Smooth muscle cell (in vitro differentiated cells): Measurements from ENCODE around the gene HNRNPM. TPM values are rescaled to one million over a fixed set of nuclear protein-coding genes. Genes with fewer than 3 reads are reported as not detected.

ENCODE experiments used
- DNase-seq: peaks from one replicate; lab custom pipeline; 2025; ENCODE audit not compliant: unreplicated experiment; lab: John Stamatoyannopoulos, UW
- H2AFZ ChIP-seq: fragments of 200-600 bp; sonication (generic); 2 replicates; pipeline ENCODE4 v1.6.0; 2016; ENCODE audit warnings: antibody characterized with exemption, low read depth, mild to moderate bottlenecking
- H3F3A ChIP-seq: fragments of 200-600 bp; sonication (generic); 2 replicates; pipeline ENCODE4 v1.6.0; 2017; ENCODE audit warnings: antibody characterized with exemption, low read depth
- H3K27ac ChIP-seq: fragments of 200-600 bp; sonication (generic); 2 replicates; pipeline ENCODE4 v1.5.1; 2016; ENCODE audit warnings: low read depth, mild to moderate bottlenecking
- H3K27me3 ChIP-seq: fragments of 200-600 bp; sonication (generic); 2 replicates; pipeline ENCODE4 v1.6.1; 2016; ENCODE audit warnings: low read depth, mild to moderate bottlenecking
- H3K36me3 ChIP-seq: fragments of 200-600 bp; sonication (generic); 2 replicates; pipeline ENCODE4 v1.5.1; 2016; ENCODE audit warnings: low read depth
- H3K4me1 ChIP-seq: fragments of 200-600 bp; sonication (generic); 2 replicates; pipeline ENCODE4 v1.5.1; 2016; ENCODE audit warnings: low read depth
- H3K4me2 ChIP-seq: fragments of 200-600 bp; sonication (generic); 2 replicates; pipeline ENCODE4 v1.6.0; 2016; ENCODE audit warnings: mild to moderate bottlenecking
- H3K4me3 ChIP-seq: fragments of 200-600 bp; sonication (generic); 2 replicates; pipeline ENCODE4 v1.5.1; 2016; ENCODE audit warnings: mild to moderate bottlenecking
- H3K79me2 ChIP-seq: fragments of 200-600 bp; sonication (generic); 2 replicates; pipeline ENCODE4 v1.6.0; 2016; ENCODE audit warnings: low read depth, mild to moderate bottlenecking
- H3K9ac ChIP-seq: fragments of 200-600 bp; sonication (generic); 2 replicates; pipeline ENCODE4 v1.6.0; 2016; ENCODE audit warnings: low read depth
- H3K9me3 ChIP-seq: fragments of 200-600 bp; sonication (generic); replicated peaks from 2 replicates; pipeline ENCODE4 v1.5.1; 2016; ENCODE audit warnings: low read depth
- H4K20me1 ChIP-seq: fragments of 200-600 bp; sonication (generic); 2 replicates; pipeline ENCODE4 v1.6.0; 2016; ENCODE audit warnings: low read depth
- CTCF ChIP-seq: fragments of 200-600 bp; sonication (generic); IDR thresholded peaks from 2 replicates; pipeline ENCODE4 v1.5.1; 2017; ENCODE audit warnings: borderline replicate concordance, mild to moderate bottlenecking, antibody characterized with exemption; ENCODE audit not compliant: insufficient read depth, poor library complexity, severe bottlenecking
- WGBS: methylation state at CpG from one replicate; pipeline ENCODE4 v1.1.7; 2016; ENCODE audit warnings: low lambda C conversion rate; 5-methylcytosine and 5-hydroxymethylcytosine counted together
- polyA plus RNA-seq: library from polyadenylated mRNA; unstranded; fragments of >200 nt; fragmentation: Nextera tagmentation; extraction: Ambion mirVana; gene quantifications from 2 replicates; pipeline ENCODE4 v1.2.1, GENCODE V29; 2016
- total RNA-seq: library from RNA; depleted of rRNA; stranded (reverse); fragments of >200 nt; gene quantifications from 2 replicates; pipeline ENCODE4 v1.2.3, GENCODE V29; 2014

Gene HNRNPM
- total and polyA plus RNA-seq, 2 experiments from 2014 or later, result 44.3 to 143 TPM

- H3K4me3 ChIP-seq, result no peak overlapping the region
- TF ChIP-seq CTCF, result no peak
- no peaks in the 10 kb centered on the region for H3K9me3 ChIP-seq
- H3K27ac ChIP-seq, result no peak overlapping the region
- H3K4me1 ChIP-seq, result peaks cover 38% of the 10 kb centered on the region
- H4K20me1 ChIP-seq, result peaks cover 99% of the 10 kb centered on the region
- no peak overlapping the region for H2AFZ ChIP-seq
- no peaks in the 10 kb centered on the region for H3K27me3 ChIP-seq
- H3K79me2 ChIP-seq, result peaks cover 98% of the 10 kb centered on the region
- H3K36me3 ChIP-seq, result peaks cover 6% of the 10 kb centered on the region
- DNase-seq, result no peak
- 96% methylated on average over 6 of the region's 6 CpGs for WGBS
- no peak overlapping the region for H3K9ac ChIP-seq
- peaks cover 26% of the 10 kb centered on the region for H3F3A ChIP-seq
- H3K4me2 ChIP-seq, result no peak overlapping the region
Measured at GRCh38 chr19:8453616-8454015, 8.8 kb downstream of the HNRNPM start.

GRCh38 chr19:8454218-8454617, 9.4 kb downstream of the HNRNPM start:
- Histone ChIP-seq H2AFZ (no peak overlapping the region), H3K36me3 (peaks cover 6% of the 10 kb centered on the region), H3K4me2 (no peak overlapping the region), H4K20me1 (peaks cover 99% of the 10 kb centered on the region), H3F3A (peaks cover 32% of the 10 kb centered on the region), H3K27ac (no peak overlapping the region), H3K9ac (no peak overlapping the region), H3K4me3 (no peak overlapping the region), H3K79me2 (peaks cover 98% of the 10 kb centered on the region), H3K9me3 (no peaks in the 10 kb centered on the region), H3K27me3 (no peaks in the 10 kb centered on the region), H3K4me1 (peaks cover 36% of the 10 kb centered on the region)
- no peak for DNase-seq
- 100% methylated on average over 1 of the region's 1 CpG for WGBS
- TF ChIP-seq CTCF, result no peak

- no peak overlapping the region for H3K9ac ChIP-seq
- H3K36me3 ChIP-seq, result peaks cover 6% of the 10 kb centered on the region
- H3K27me3 ChIP-seq, result no peaks in the 10 kb centered on the region
- DNase-seq, result no peak
- H3K4me2 ChIP-seq, result no peak overlapping the region
- no peaks in the 10 kb centered on the region for H3K9me3 ChIP-seq
- no peak overlapping the region for H2AFZ ChIP-seq
- H4K20me1 ChIP-seq, result peaks cover 100% of the 10 kb centered on the region
- 93% methylated on average over 5 of the region's 5 CpGs for WGBS
- no peak overlapping the region for H3K4me3 ChIP-seq
- TF ChIP-seq CTCF, result no peak
- H3K79me2 ChIP-seq, result peaks cover 100% of the 10 kb centered on the region
- H3F3A ChIP-seq, result peaks cover 36% of the 10 kb centered on the region
- H3K27ac ChIP-seq, result no peak overlapping the region
- peaks cover 40% of the 10 kb centered on the region for H3K4me1 ChIP-seq
Measured at GRCh38 chr19:8455018-8455417, 10.2 kb downstream of the HNRNPM start.

GRCh38 chr19:8456064-8456463, 11.3 kb downstream of the HNRNPM start:
- H3K4me1 ChIP-seq, result peaks cover 42% of the 10 kb centered on the region

More at GRCh38 chr19:8456064-8456463, 11.3 kb downstream of the HNRNPM start:
- Histone ChIP-seq H3F3A (peaks cover 39% of the 10 kb centered on the region), H3K79me2 (peaks cover 100% of the 10 kb centered on the region), H3K9me3 (no peaks in the 10 kb centered on the region), H4K20me1 (peaks cover 100% of the 10 kb centered on the region), H3K4me2 (no peak overlapping the region), H3K9ac (no peak overlapping the region), H3K27me3 (no peaks in the 10 kb centered on the region), H2AFZ (no peak overlapping the region), H3K27ac (no peak overlapping the region), H3K4me3 (no peak overlapping the region), H3K36me3 (peaks cover 6% of the 10 kb centered on the region)
- no peak for DNase-seq
- 77% methylated on average over 7 of the region's 7 CpGs for WGBS
- peak; percentile 4 for TF ChIP-seq CTCF
